Common myeloid progenitor, CD34-positive (primary cell): Measurements from ENCODE around the gene FRMD3.
A peak's percentile ranks its signal among the peaks of the same experiment; 100 is the strongest.

Experiments used
- CTCF ChIA-PET: fragments of 350-600 bp; sonication (Branson Sonifier 250); formaldehyde crosslinking; loops from one replicate; lab custom pipeline; 2021; ENCODE audit warnings: antibody characterized with exemption; lab: Charles Lee
- POLR2A ChIA-PET: fragments of 350-600 bp; sonication (Branson Sonifier 250); formaldehyde crosslinking; loops from one replicate; lab custom pipeline; 2021; ENCODE audit warnings: antibody characterized with exemption; lab: Charles Lee
- DNase-seq, 3 donors: peaks; one replicate each; pipeline versions ENCODE4 v3.0.0 to v3.0.0-alpha.2; 2013
- H3K27ac ChIP-seq, 2 experiments: 1 replicate in 1 of 2; 2 replicates in 1 of 2; pipeline ENCODE4 v1.7.0; 2013; ENCODE audit warnings: inconsistent platforms in 2 of 2, low read length in 2 of 2, mild to moderate bottlenecking in 2 of 2, low read depth in 1 of 2, moderate library complexity in 1 of 2; ENCODE audit not compliant: severe bottlenecking in 2 of 2, insufficient read depth in 1 of 2, poor library complexity in 1 of 2
- H3K27me3 ChIP-seq, 5 experiments: replicated peaks in 2 of 5; 1 replicate in 3 of 5; 2 replicates in 2 of 5; pipeline versions ENCODE4 v1.6.1 to v1.7.0; 2013; ENCODE audit warnings: low read length in 4 of 5, mild to moderate bottlenecking in 2 of 5, moderate library complexity in 2 of 5, inconsistent platforms in 1 of 5; ENCODE audit not compliant: insufficient read depth in 5 of 5, control insufficient read depth in 4 of 5
- H3K36me3 ChIP-seq, 4 experiments: 1 replicate in 2 of 4; 2 replicates in 2 of 4; pipeline versions ENCODE4 v1.6.1 to v1.7.0; 2013; ENCODE audit warnings: low read length in 3 of 4, control low read depth in 1 of 4, mild to moderate bottlenecking in 1 of 4; ENCODE audit not compliant: control insufficient read depth in 4 of 4, insufficient read depth in 4 of 4
- H3K4me1 ChIP-seq, 4 experiments: 1 replicate in 3 of 4; 2 replicates in 1 of 4; pipeline versions ENCODE4 v1.6.1 to v1.7.1; 2013; ENCODE audit warnings: low read length in 3 of 4, mild to moderate bottlenecking in 3 of 4, control low read depth in 1 of 4, inconsistent platforms in 1 of 4, moderate library complexity in 1 of 4; ENCODE audit not compliant: control insufficient read depth in 4 of 4, insufficient read depth in 4 of 4; ENCODE audit errors: control extremely low read depth in 1 of 4
- H3K4me3 ChIP-seq, 7 experiments: 1 replicate in 4 of 7; 2 replicates in 3 of 7; pipeline versions ENCODE4 v1.5.1 to v1.7.0; 2013; ENCODE audit warnings: mild to moderate bottlenecking in 7 of 7, low read length in 6 of 7, moderate library complexity in 6 of 7, inconsistent platforms in 2 of 7, low read depth in 2 of 7, control low read depth in 1 of 7; ENCODE audit not compliant: insufficient read depth in 4 of 7, control insufficient read depth in 1 of 7; ENCODE audit errors: extremely low read depth in 1 of 7
- H3K9me3 ChIP-seq, 5 experiments: 1 replicate in 4 of 5; 2 replicates in 1 of 5; pipeline versions ENCODE4 v1.6.1 to v1.7.1; 2013; ENCODE audit warnings: low read length in 4 of 5, mild to moderate bottlenecking in 2 of 5, inconsistent platforms in 1 of 5, low read depth in 1 of 5, moderate library complexity in 1 of 5; ENCODE audit not compliant: control insufficient read depth in 4 of 5, insufficient read depth in 2 of 5; ENCODE audit errors: control extremely low read depth in 1 of 5
- WGBS: methylation state at CpG from one replicate; pipeline ENCODE4 v1.1.5; 2013; ENCODE audit not compliant: insufficient coverage; 5-methylcytosine and 5-hydroxymethylcytosine counted together

FRMD3 gene

DNA sequence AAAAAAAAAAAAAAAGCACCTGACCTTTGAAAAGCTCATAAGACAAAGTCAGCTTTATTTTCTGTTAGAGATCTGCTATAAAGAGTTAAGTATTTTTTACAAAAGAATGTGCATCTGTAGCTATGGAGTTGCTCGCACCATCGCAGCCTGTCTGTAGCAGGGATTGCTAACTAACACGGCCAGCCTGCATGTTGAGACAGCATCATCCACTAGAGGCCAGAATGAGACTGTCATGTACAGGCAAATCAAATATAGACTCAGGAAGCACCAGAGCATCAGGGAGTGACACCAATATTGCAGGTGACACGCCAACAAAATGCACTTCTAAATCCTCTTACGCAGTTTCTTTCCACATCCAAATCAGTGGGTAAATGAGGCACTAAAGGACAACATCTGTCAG is 339.0 kb downstream of the FRMD3 start:
- WGBS: 42% methylated on average over 4 of the region's 5 CpGs
- Histone ChIP-seq H3K27me3 (peaks cover 0 to 6% (median 2%) of the 10 kb centered on the region in 5 experiments), H3K4me1 (no peaks in the 10 kb centered on the region)

GRCh38 chr9:83198371-83198770 is 339.8 kb downstream of the FRMD3 start:
- no peaks in the 10 kb centered on the region for H3K36me3 ChIP-seq
- no peak overlapping the region for H3K4me3 ChIP-seq
- no peak overlapping the region for H3K27ac ChIP-seq
- 97% methylated on average over 3 of the region's 3 CpGs for WGBS
- no peaks in the 10 kb centered on the region for H3K4me1 ChIP-seq
- H3K9me3 ChIP-seq: no peaks in the 10 kb centered on the region
- no peak for DNase-seq
- H3K27me3 ChIP-seq: peaks cover 0 to 7% (median 2%) of the 10 kb centered on the region in 5 experiments
- ChIA-PET POLR2A (no interaction called here), CTCF (no interaction called here)

More for the DNA sequence above, 339.0 kb downstream of the FRMD3 start:
- Histone ChIP-seq H3K27ac (no peak overlapping the region), H3K9me3 (no peaks in the 10 kb centered on the region), H3K4me3 (no peak overlapping the region), H3K36me3 (no peaks in the 10 kb centered on the region)
- DNase-seq: peak; percentile 34 to 62 (median 54)
- CTCF ChIA-PET: no interaction called here
- POLR2A ChIA-PET: no interaction called here

GRCh38 chr9:83197591-83197990 is 340.6 kb downstream of the FRMD3 start:
- CTCF ChIA-PET: interaction anchor here (1.4 kb wide), 1 partner anchor 144 kb away, joined by 3 read pairs; no protein-coding TSS in a partner anchor
- DNase-seq: no peak
- Histone ChIP-seq H3K27me3 (peaks cover 0 to 7% (median 2%) of the 10 kb centered on the region in 5 experiments), H3K9me3 (no peaks in the 10 kb centered on the region), H3K27ac (no peak overlapping the region), H3K4me3 (no peak overlapping the region), H3K4me1 (no peaks in the 10 kb centered on the region), H3K36me3 (no peaks in the 10 kb centered on the region)
- POLR2A ChIA-PET: no interaction called here
- 35% methylated on average over 5 of the region's 6 CpGs for WGBS

GRCh38 chr9:83196946-83197345 is 341.3 kb downstream of the FRMD3 start:
- 80% methylated on average over 2 of the region's 2 CpGs for WGBS
- Histone ChIP-seq H3K27ac (no peak overlapping the region), H3K36me3 (no peaks in the 10 kb centered on the region), H3K27me3 (peaks cover 0 to 7% (median 2%) of the 10 kb centered on the region in 5 experiments), H3K4me3 (no peak overlapping the region), H3K9me3 (no peaks in the 10 kb centered on the region), H3K4me1 (no peaks in the 10 kb centered on the region)
- peak in 1 of 3 donors; percentile 15 for DNase-seq
- POLR2A ChIA-PET: no interaction called here
- CTCF ChIA-PET: interaction anchor here (1.4 kb wide), 1 partner anchor 145 kb away, joined by 3 read pairs; no protein-coding TSS in a partner anchor
